Measurements from ENCODE around the gene EXOC6B.

EXOC6B gene

GRCh38 chr2:72363406-72363805, 462.4 kb downstream of the EXOC6B start:
- no peak for DNase-seq
- Histone ChIP-seq H3K27me3 (ENCODE audit: insufficient read depth, low read length) (no peaks in the 10 kb centered on the region), H2AFZ (ENCODE audit: insufficient read depth, low read length, poor library complexity) (no peak overlapping the region), H3K79me1 (ENCODE audit: low read length) (no peaks in the 10 kb centered on the region), H3K14ac (ENCODE audit: low read length) (no peak overlapping the region), H3K4me2 (ENCODE audit: low read length) (no peak overlapping the region), H3K23ac (ENCODE audit: low read length) (no peak overlapping the region), H3K27ac (ENCODE audit: low read depth, low read length) (no peak overlapping the region), H2BK120ac (ENCODE audit: insufficient read depth, low read length, poor library complexity) (no peak overlapping the region), H4K91ac (ENCODE audit: low read depth, low read length) (no peak overlapping the region), H4K8ac (ENCODE audit: low read depth, low read length) (no peak overlapping the region), H3K4me1 (ENCODE audit: control insufficient read depth in 1 of 2, insufficient read depth in 2 of 2, low read length in 2 of 2) (no peaks in the 10 kb centered on the region), H3K18ac (ENCODE audit: low read length) (no peak overlapping the region), H3K9me3 (ENCODE audit: insufficient read depth, low read depth, low read length) (no peaks in the 10 kb centered on the region), H3K36me3 (ENCODE audit: control insufficient read depth in 1 of 2, insufficient read depth in 2 of 2, low read length in 2 of 2) (no peaks in the 10 kb centered on the region), H2AK5ac (ENCODE audit: low read length) (no peak overlapping the region), H3K79me2 (ENCODE audit: control insufficient read depth, insufficient read depth, low read length, poor library complexity) (no peaks in the 10 kb centered on the region), H4K12ac (ENCODE audit: low read depth, low read length) (no peak overlapping the region), H3K9ac (ENCODE audit: low read length) (no peak overlapping the region), H3K4ac (ENCODE audit: low read depth, low read length) (no peak overlapping the region), H2BK5ac (ENCODE audit: low read depth, low read length, poor library complexity) (no peak overlapping the region), H2BK12ac (ENCODE audit: low read length) (no peak overlapping the region), H3K4me3 (ENCODE audit: low read depth, low read length) (no peak overlapping the region)

- no peak overlapping the region for H2BK12ac ChIP-seq (ENCODE audit: low read length)
- H3K36me3 ChIP-seq (ENCODE audit: control insufficient read depth in 1 of 2, insufficient read depth in 2 of 2, low read length in 2 of 2) = no peaks in the 10 kb centered on the region
- no peak overlapping the region for H4K91ac ChIP-seq (ENCODE audit: low read depth, low read length)
- no peak overlapping the region for H3K23ac ChIP-seq (ENCODE audit: low read length)
- H2BK5ac ChIP-seq (ENCODE audit: low read depth, low read length, poor library complexity) = no peak overlapping the region
- no peaks in the 10 kb centered on the region for H3K9me3 ChIP-seq (ENCODE audit: insufficient read depth, low read depth, low read length)
- H2AFZ ChIP-seq (ENCODE audit: insufficient read depth, low read length, poor library complexity) = no peak overlapping the region
- no peaks in the 10 kb centered on the region for H3K27me3 ChIP-seq (ENCODE audit: insufficient read depth, low read length)
- no peak overlapping the region for H4K8ac ChIP-seq (ENCODE audit: low read depth, low read length)
- no peaks in the 10 kb centered on the region for H3K79me2 ChIP-seq (ENCODE audit: control insufficient read depth, insufficient read depth, low read length, poor library complexity)
- H3K4me1 ChIP-seq (ENCODE audit: control insufficient read depth in 1 of 2, insufficient read depth in 2 of 2, low read length in 2 of 2) = no peaks in the 10 kb centered on the region
- H4K12ac ChIP-seq (ENCODE audit: low read depth, low read length) = no peak overlapping the region
- no peak overlapping the region for H3K4me3 ChIP-seq (ENCODE audit: low read depth, low read length)
- H3K14ac ChIP-seq (ENCODE audit: low read length) = no peak overlapping the region
- H2AK5ac ChIP-seq (ENCODE audit: low read length) = no peak overlapping the region
- H3K4me2 ChIP-seq (ENCODE audit: low read length) = no peak overlapping the region
- DNase-seq = no peak
- H2BK120ac ChIP-seq (ENCODE audit: insufficient read depth, low read length, poor library complexity) = no peak overlapping the region
- no peaks in the 10 kb centered on the region for H3K79me1 ChIP-seq (ENCODE audit: low read length)
- no peak overlapping the region for H3K18ac ChIP-seq (ENCODE audit: low read length)
- no peak overlapping the region for H3K27ac ChIP-seq (ENCODE audit: low read depth, low read length)
- no peak overlapping the region for H3K4ac ChIP-seq (ENCODE audit: low read depth, low read length)
- H3K9ac ChIP-seq (ENCODE audit: low read length) = no peak overlapping the region
Measured at GRCh38 chr2:72362733-72363132, 463.1 kb downstream of the EXOC6B start.

GRCh38 chr2:72361521-72361920, 464.3 kb downstream of the EXOC6B start:
- no CpG with 5 or more reads among the region's 2 CpGs for WGBS (ENCODE audit: extremely low coverage, insufficient coverage, insufficient read length)
- no peak overlapping the region for H3K18ac ChIP-seq (ENCODE audit: low read length)

GRCh38 chr2:72361042-72361441, 464.8 kb downstream of the EXOC6B start:
- Histone ChIP-seq H3K4me1 (ENCODE audit: control insufficient read depth in 1 of 2, insufficient read depth in 2 of 2, low read length in 2 of 2) (no peaks in the 10 kb centered on the region), H3K9ac (ENCODE audit: low read length) (no peak overlapping the region), H3K4me2 (ENCODE audit: low read length) (no peak overlapping the region), H3K4ac (ENCODE audit: low read depth, low read length) (no peak overlapping the region), H3K9me3 (ENCODE audit: insufficient read depth, low read depth, low read length) (no peaks in the 10 kb centered on the region), H3K36me3 (ENCODE audit: control insufficient read depth in 1 of 2, insufficient read depth in 2 of 2, low read length in 2 of 2) (no peaks in the 10 kb centered on the region), H3K27ac (ENCODE audit: low read depth, low read length) (no peak overlapping the region), H2AK5ac (ENCODE audit: low read length) (no peak overlapping the region), H3K79me2 (ENCODE audit: control insufficient read depth, insufficient read depth, low read length, poor library complexity) (no peaks in the 10 kb centered on the region), H2AFZ (ENCODE audit: insufficient read depth, low read length, poor library complexity) (no peak overlapping the region), H4K91ac (ENCODE audit: low read depth, low read length) (no peak overlapping the region), H2BK5ac (ENCODE audit: low read depth, low read length, poor library complexity) (no peak overlapping the region), H2BK12ac (ENCODE audit: low read length) (no peak overlapping the region), H3K4me3 (ENCODE audit: low read depth, low read length) (no peak overlapping the region), H3K27me3 (ENCODE audit: insufficient read depth, low read length) (no peaks in the 10 kb centered on the region), H3K23ac (ENCODE audit: low read length) (no peak overlapping the region), H3K14ac (ENCODE audit: low read length) (no peak overlapping the region), H3K18ac (ENCODE audit: low read length) (no peak overlapping the region), H4K12ac (ENCODE audit: low read depth, low read length) (no peak overlapping the region), H4K8ac (ENCODE audit: low read depth, low read length) (no peak overlapping the region), H2BK120ac (ENCODE audit: insufficient read depth, low read length, poor library complexity) (no peak overlapping the region), H3K79me1 (ENCODE audit: low read length) (no peaks in the 10 kb centered on the region)
- no peak for DNase-seq
- no CpG with 5 or more reads among the region's 1 CpG for WGBS (ENCODE audit: extremely low coverage, insufficient coverage, insufficient read length)

More at GRCh38 chr2:72361521-72361920, 464.3 kb downstream of the EXOC6B start:
- H4K8ac ChIP-seq (ENCODE audit: low read depth, low read length) = no peak overlapping the region
- H3K27ac ChIP-seq (ENCODE audit: low read depth, low read length) = no peak overlapping the region
- no peak overlapping the region for H3K4me3 ChIP-seq (ENCODE audit: low read depth, low read length)
- no peak overlapping the region for H4K12ac ChIP-seq (ENCODE audit: low read depth, low read length)
- H3K9me3 ChIP-seq (ENCODE audit: insufficient read depth, low read depth, low read length) = no peaks in the 10 kb centered on the region
- H2BK5ac ChIP-seq (ENCODE audit: low read depth, low read length, poor library complexity) = no peak overlapping the region
- H3K4me1 ChIP-seq (ENCODE audit: control insufficient read depth in 1 of 2, insufficient read depth in 2 of 2, low read length in 2 of 2) = no peaks in the 10 kb centered on the region
- H3K14ac ChIP-seq (ENCODE audit: low read length) = no peak overlapping the region
- no peak overlapping the region for H4K91ac ChIP-seq (ENCODE audit: low read depth, low read length)
- no peak overlapping the region for H3K9ac ChIP-seq (ENCODE audit: low read length)
- no peak overlapping the region for H2AFZ ChIP-seq (ENCODE audit: insufficient read depth, low read length, poor library complexity)
- no peak for DNase-seq
- H2BK120ac ChIP-seq (ENCODE audit: insufficient read depth, low read length, poor library complexity) = no peak overlapping the region
- H3K36me3 ChIP-seq (ENCODE audit: control insufficient read depth in 1 of 2, insufficient read depth in 2 of 2, low read length in 2 of 2) = no peaks in the 10 kb centered on the region
- no peaks in the 10 kb centered on the region for H3K79me1 ChIP-seq (ENCODE audit: low read length)
- no peaks in the 10 kb centered on the region for H3K79me2 ChIP-seq (ENCODE audit: control insufficient read depth, insufficient read depth, low read length, poor library complexity)
- H2BK12ac ChIP-seq (ENCODE audit: low read length) = no peak overlapping the region
- H3K23ac ChIP-seq (ENCODE audit: low read length) = no peak overlapping the region
- no peak overlapping the region for H2AK5ac ChIP-seq (ENCODE audit: low read length)
- H3K27me3 ChIP-seq (ENCODE audit: insufficient read depth, low read length) = no peaks in the 10 kb centered on the region
- H3K4me2 ChIP-seq (ENCODE audit: low read length) = no peak overlapping the region
- H3K4ac ChIP-seq (ENCODE audit: low read depth, low read length) = no peak overlapping the region

- no peaks in the 10 kb centered on the region for H3K36me3 ChIP-seq (ENCODE audit: control insufficient read depth in 1 of 2, insufficient read depth in 2 of 2, low read length in 2 of 2)
- H3K4me1 ChIP-seq (ENCODE audit: control insufficient read depth in 1 of 2, insufficient read depth in 2 of 2, low read length in 2 of 2) = no peaks in the 10 kb centered on the region
- H4K8ac ChIP-seq (ENCODE audit: low read depth, low read length) = no peak overlapping the region
- H3K14ac ChIP-seq (ENCODE audit: low read length) = no peak overlapping the region
- no peaks in the 10 kb centered on the region for H3K27me3 ChIP-seq (ENCODE audit: insufficient read depth, low read length)
- peak in 1 of 2 donors; percentile 11 for DNase-seq
- H4K91ac ChIP-seq (ENCODE audit: low read depth, low read length) = no peak overlapping the region
- H2BK12ac ChIP-seq (ENCODE audit: low read length) = no peak overlapping the region
- no peak overlapping the region for H2AK5ac ChIP-seq (ENCODE audit: low read length)
- H3K9ac ChIP-seq (ENCODE audit: low read length) = no peak overlapping the region
- H3K79me2 ChIP-seq (ENCODE audit: control insufficient read depth, insufficient read depth, low read length, poor library complexity) = no peaks in the 10 kb centered on the region
- no peaks in the 10 kb centered on the region for H3K79me1 ChIP-seq (ENCODE audit: low read length)
- H3K4ac ChIP-seq (ENCODE audit: low read depth, low read length) = no peak overlapping the region
- H4K12ac ChIP-seq (ENCODE audit: low read depth, low read length) = no peak overlapping the region
- H2BK5ac ChIP-seq (ENCODE audit: low read depth, low read length, poor library complexity) = no peak overlapping the region
- no peak overlapping the region for H3K4me3 ChIP-seq (ENCODE audit: low read depth, low read length)
- H3K4me2 ChIP-seq (ENCODE audit: low read length) = no peak overlapping the region
- H3K9me3 ChIP-seq (ENCODE audit: insufficient read depth, low read depth, low read length) = no peaks in the 10 kb centered on the region
- no peak overlapping the region for H2AFZ ChIP-seq (ENCODE audit: insufficient read depth, low read length, poor library complexity)
- no CpG with 5 or more reads among the region's 2 CpGs for WGBS (ENCODE audit: extremely low coverage, insufficient coverage, insufficient read length)
- peak overlapping the region; percentile 62 for H3K27ac ChIP-seq (ENCODE audit: low read depth, low read length)
- no peak overlapping the region for H2BK120ac ChIP-seq (ENCODE audit: insufficient read depth, low read length, poor library complexity)
- no peak overlapping the region for H3K18ac ChIP-seq (ENCODE audit: low read length)
- H3K23ac ChIP-seq (ENCODE audit: low read length) = no peak overlapping the region
Measured at GRCh38 chr2:72350852-72351251, 475.0 kb downstream of the EXOC6B start.
